Transverse colon (tissue), 4 donors: ENCODE results near the gene HSD17B11.

Experiments
- POLR2A ChIP-seq: fragments of 450-650 bp; IDR thresholded peaks from one replicate; pipeline ENCODE4 v1.6.1; 2016; ENCODE audit warnings: antibody characterized with exemption, mild to moderate bottlenecking, moderate library complexity
- POLR2AphosphoS5 ChIP-seq, 3 donors: sonication (generic); formaldehyde crosslinking; IDR thresholded peaks; one replicate each; pipeline ENCODE4 v1.6.1; 2016; ENCODE audit warnings: antibody characterized with exemption in 3 of 3
- TF ChIP-seq, protein P1 (sequence below), 5 experiments: fragments of 200-600 bp in 3 of 5; fragments of 450-650 bp in 2 of 5; sonication (generic) in 3 of 5; IDR thresholded peaks; 1 replicate in 2 of 5; 2 replicates in 3 of 5; pipeline ENCODE4 v1.5.1; 2016 to 2017; ENCODE audit warnings: antibody characterized with exemption in 5 of 5, inconsistent platforms in 3 of 5, mild to moderate bottlenecking in 2 of 5, moderate library complexity in 1 of 5

DNA sequence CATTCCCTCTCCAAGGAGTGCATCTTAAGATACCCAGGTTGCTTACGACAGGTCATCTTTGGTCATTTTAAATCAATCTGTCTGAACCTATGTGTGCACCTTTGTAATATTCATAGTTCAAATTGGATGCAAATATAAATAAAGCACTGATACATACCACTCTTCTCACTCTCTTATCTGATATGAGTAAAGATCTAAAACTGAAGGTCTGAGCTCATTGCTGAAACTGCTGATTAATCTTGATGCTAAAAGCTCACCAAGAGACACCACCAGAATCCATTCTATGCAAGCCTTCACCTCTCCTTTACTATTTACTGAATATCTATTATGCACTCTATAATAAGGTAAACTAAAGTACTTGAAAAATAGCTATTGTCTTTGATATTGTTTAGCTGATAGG, 84.9 kb downstream of the HSD17B11 start:
- TF ChIP-seq, protein P1, sequence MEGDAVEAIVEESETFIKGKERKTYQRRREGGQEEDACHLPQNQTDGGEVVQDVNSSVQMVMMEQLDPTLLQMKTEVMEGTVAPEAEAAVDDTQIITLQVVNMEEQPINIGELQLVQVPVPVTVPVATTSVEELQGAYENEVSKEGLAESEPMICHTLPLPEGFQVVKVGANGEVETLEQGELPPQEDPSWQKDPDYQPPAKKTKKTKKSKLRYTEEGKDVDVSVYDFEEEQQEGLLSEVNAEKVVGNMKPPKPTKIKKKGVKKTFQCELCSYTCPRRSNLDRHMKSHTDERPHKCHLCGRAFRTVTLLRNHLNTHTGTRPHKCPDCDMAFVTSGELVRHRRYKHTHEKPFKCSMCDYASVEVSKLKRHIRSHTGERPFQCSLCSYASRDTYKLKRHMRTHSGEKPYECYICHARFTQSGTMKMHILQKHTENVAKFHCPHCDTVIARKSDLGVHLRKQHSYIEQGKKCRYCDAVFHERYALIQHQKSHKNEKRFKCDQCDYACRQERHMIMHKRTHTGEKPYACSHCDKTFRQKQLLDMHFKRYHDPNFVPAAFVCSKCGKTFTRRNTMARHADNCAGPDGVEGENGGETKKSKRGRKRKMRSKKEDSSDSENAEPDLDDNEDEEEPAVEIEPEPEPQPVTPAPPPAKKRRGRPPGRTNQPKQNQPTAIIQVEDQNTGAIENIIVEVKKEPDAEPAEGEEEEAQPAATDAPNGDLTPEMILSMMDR (IDR thresholded peaks at IDR 0.05): no peak
- no peak for TF ChIP-seq POLR2A
- TF ChIP-seq POLR2AphosphoS5 (IDR thresholded peaks at IDR 0.05): no peak
